Activated gamma-delta T cell treated with anti-CD3 and anti-CD28 coated beads, Interleukin-2, amount 50 U/mL, for 16 hours (primary cell): ENCODE measurements around the gene TSEN54.
"Not testable (repeated sequence)": the region's sequence is repeated elsewhere in the genome, so short reads cannot be mapped to it uniquely, and the experiment has no call there.

Experiments used
- DNase-seq: peaks from one replicate; pipeline ENCODE4 v3.0.0-alpha.2; 2020; ENCODE audit warnings: low read depth

Gene TSEN54

GRCh38 chr17:75516255-75516618 is at the start of gene TSEN54:
Gene TSEN54 (plus strand): TSS chr17:75516528. CDS start chr17:75516561, 33 bp downstream.
- peak; percentile 95 for DNase-seq

DNA sequence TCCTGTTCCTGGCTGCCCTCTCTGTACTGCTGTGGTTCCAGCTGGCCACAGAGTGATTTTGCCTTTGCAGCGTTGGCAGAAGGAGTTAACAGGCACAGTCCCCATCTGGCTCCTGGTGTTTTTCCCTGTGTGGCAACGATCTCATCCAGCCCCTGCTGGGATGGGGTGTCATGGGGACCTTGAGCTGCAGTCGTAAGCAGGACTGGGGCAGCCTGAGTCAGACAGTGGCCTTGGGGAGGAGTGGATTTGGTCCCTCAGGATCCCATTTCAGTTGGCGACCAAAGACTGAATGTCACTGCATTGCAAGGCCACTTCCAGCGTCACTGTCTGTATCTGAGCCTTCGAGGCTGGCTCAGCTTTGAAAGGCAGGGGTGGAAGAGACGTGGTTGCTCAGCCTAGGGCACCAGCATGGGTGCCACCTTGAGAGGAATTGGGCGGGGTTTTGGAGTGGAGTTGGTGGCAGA is 48.0 kb upstream of the TSEN54 start:
- DNase-seq, result no peak

DNA sequence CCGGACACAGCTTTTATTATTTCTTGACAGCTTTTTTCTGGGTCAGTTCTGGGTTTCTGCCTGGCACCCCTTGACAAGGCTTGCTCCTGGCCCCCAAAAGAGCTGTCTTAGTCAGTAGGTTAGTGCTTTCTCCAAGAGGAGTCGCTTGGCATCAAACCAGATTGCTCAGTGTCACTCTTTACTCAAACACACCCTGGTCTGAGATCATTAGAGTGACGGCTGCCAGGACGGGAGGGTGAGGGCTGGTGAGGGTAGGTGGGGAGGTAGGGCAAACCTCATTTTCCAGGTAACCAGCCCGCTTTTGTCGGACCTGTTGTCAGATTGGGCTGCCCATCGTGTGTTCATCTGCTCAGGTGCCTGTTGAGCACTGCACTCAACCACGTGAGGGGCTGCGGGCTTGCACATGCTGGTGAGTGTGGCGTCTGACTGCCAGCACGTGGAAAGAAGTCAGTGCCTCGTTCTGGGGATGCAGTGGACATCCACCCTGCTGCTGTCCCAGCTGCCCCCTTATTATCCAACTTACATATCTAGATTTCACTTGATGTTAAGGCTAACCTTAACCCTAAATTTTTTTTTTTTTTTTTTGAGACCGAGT is 47.5 kb upstream of the TSEN54 start:
- no peak for DNase-seq

DNA sequence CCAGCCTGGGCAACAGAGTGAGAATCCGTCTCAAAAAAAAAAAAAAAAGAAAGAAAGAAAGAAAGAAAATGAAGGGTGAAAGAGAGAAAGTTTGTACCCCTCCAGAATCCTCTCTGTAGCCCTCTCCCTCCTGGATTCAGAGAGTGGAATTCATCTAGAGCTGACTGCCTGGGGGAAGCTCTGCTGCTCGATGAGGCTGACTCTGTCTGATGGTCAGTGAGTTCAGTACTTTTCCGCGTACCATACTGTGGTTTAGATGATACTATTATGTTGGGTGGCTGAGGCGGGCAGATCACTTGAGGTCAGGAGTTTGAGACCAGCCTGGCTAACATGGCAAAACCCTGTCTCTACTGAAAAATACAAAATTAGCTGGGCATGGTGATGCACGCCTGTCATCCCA is 45.1 kb upstream of the TSEN54 start:
- no peak for DNase-seq

DNA sequence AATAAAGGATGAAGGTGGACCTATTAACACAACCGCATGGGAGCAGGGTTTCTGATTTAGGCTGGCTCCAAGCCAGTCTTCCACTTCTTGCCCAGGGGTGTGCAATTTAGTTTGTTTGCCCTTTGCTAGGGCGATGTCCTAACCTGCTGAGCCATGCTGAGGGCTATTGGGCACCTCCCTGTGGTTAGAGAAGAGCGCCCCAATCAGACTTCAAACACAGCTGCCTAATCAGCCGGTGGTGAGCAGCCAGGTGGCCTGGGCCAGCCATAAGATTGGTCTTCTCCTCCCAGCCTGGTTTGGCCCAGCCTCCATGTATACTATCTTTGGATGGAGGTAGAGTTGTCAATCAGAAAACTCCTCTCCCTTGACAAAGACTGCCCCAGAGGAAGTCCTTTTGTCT is 44.2 kb upstream of the TSEN54 start:
- no peak for DNase-seq

DNA sequence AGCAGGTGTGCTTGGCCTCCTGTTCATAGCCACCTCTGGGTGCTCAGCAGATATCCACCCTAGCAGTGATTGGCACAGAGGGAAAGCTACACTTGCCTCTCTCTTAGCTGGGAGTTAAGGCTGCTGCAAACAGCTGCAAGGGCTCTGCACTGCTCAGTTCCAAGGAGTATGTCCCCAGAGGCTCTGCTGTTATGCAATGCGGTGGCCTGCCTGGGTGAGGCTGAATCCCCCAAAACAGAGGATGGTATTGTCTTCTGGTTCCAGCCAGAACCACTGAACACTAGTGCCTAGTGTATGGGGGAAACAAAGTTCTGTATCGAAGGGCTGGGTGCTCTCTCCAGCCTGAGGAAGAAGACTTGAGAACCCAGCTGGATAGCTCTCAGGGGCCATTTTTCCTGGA is 43.1 kb upstream of the TSEN54 start:
- no peak for DNase-seq

DNA sequence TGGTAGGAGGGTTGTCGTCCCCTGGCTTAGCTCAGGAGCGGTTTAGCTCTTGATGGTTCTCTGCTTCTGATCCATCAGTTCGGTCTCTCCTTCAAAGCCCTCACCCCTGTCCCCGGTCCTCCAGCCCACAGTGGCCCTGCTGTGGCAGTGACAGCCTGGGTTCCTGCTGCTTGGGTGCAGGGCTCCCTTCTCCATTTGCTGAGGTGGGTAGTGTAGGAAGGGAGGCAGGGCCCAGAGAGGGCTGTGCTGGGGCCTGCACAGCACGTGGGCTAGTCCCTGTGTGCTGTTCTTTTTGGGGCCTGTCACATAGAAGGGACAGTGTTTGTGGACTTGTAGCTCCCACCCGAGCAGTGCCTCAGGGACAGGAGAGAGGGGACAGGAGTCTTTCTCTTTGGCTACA is 41.6 kb upstream of the TSEN54 start:
- DNase-seq, result no peak

DNA sequence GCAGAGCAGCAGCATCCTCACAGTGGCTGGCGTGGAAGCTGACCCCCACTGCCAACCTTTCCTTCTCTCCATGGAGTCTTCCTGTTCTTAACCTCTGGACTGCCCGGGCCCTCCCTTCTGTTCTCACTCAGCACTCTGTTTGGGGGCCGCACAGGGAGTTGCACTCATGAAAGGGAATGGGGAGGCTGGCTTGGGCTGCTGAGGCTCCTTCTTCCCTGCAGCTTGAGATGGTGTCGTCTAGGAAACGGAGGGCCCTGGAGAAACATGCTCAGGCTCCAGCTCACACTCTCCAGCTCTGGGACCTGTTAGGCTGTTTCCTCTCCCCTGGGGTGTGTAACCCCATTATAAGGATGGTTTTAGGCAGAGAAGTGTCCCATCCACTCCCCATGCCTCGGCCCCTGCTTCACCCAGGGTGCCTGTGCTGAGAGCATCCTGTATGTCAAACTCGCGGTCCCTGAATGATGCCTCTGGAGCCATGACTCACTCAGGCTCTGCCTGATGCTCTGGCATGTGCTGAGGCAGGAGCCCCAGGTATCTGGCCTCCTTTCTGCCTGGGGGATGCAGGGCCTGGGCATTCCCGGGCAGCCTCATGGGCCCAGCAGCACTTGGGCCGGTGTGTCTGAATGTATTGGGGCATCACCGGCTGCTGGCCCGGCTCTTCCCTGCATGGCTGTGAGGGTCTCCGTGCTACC is 41.0 kb upstream of the TSEN54 start:
- DNase-seq, result no peak

DNA sequence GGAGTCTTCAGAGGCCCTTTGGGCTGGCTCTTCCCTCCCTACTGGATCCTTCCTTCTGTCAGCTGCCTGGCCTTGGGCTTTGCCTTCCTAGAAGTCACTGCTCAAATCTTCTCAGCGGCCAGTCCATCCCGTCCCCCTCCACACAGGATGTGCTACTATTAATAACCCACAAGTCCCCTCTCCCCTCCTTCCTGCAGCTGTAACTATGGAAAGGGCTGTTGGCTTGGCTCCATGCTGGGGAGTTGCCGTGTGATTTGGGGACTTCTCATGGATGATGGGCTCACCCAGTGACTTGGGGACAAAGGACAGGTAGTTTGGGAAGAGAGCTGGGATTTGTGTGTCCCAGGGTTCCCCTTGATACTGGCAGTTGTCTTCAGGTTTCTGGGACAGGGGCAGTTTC is 40.5 kb upstream of the TSEN54 start:
- DNase-seq, result no peak

GRCh38 chr17:75476271-75476671 is 40.1 kb upstream of the TSEN54 start:
- no peak for DNase-seq

DNA sequence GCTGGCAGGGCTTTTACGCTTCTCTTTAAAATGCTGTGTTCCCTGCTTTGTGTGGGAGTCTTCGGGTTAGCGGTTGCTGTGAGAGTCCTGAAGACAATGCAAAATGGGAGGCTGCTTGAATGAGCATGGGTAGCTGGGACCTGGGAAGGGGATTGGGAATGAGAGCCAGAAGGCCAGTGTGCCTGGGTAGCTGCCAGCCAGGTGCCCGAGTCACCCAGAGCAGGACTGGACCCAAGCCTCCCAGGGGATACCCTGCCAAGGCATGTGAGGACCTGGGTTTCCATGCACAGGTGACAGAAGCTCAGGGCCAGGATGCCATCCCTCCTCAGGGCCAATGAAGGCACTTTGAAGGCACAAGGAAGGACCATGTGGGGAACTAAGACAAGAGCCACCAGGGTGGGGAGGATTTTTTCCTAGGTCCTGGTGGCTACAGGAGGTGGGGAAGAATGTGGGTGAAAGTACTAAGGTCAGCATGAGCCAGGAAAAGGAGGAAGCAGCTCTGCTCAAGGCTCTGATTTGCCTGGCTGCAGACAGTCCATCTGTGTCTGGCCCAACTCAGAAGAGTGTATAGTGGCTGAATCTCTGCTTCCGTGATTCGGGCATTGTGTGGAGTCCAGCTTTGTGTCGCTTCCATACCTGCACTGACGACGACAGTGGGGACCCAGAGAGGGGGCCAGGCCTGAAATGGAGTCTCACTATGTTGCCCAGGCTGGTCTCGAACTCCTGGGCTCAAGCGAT is 39.4 kb upstream of the TSEN54 start:
- DNase-seq, result no peak

DNA sequence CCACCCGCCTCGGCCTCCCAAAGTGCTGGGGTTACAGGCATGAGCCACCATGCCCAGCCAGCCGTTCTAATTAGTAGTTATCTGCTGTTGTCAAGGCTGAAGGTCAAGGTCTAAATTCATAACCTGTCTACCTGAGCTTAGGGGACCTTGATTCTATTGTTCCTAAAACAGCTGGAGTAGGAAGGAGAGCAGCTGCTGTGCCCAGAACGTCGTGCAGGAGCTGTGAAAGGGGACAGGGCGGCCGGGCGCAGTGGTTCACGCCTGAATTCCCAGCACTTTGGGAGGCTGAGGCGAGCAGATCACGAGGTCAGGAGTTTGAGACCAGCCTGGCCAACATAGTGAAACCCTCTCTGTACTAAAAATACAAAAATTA is 38.9 kb upstream of the TSEN54 start:
- DNase-seq, result not testable (repeated sequence)

DNA sequence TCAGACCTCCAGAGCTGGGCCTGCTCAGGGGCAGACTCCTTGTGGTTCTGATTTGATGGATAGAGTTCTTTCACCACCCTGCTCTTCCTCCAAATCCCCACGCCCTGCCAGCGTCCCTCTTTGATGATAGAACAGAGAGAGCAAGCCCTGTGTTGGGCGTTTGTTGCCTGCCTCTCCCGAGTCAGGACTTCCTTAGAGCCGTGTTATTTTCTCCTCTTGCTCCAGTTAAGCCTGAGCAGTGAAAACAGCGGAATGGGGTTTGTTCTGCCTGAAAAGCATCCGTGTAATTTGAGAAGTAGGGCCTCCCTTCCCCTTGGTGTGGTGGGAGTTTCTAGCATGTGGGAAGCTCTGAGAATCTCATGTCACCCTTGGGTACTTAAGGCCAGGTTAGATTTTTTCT is 37.8 kb upstream of the TSEN54 start:
- DNase-seq, result no peak

- no peak for DNase-seq
Observed at GRCh38 chr17:75480281-75480680, 36.0 kb upstream of the TSEN54 start.

- no peak for DNase-seq
Observed at GRCh38 chr17:75481194-75482068, 34.9 kb upstream of the TSEN54 start.

- no peak for DNase-seq
Observed at GRCh38 chr17:75482098-75482942, 34.0 kb upstream of the TSEN54 start.

DNA sequence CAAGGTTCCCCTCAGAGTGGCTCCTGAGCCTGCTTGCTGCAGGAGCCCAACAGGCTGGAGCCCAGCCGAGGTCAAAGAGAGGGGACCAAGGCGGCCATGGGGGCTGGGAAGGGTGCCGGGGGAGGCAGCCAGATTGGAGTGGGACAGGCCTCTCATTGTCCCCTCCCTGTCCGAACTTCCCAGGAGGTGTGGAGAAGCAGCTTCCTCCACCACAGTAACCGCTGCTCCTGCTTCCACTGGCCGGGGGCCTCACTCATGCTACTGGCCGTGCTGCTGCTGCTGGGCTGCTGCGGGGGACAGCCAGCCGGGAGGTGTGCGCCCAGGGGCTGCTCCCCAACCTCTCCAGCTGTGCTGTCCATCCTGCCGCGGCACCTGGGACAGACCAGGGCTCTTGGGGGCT is 30.6 kb upstream of the TSEN54 start:
- DNase-seq, result no peak

DNA sequence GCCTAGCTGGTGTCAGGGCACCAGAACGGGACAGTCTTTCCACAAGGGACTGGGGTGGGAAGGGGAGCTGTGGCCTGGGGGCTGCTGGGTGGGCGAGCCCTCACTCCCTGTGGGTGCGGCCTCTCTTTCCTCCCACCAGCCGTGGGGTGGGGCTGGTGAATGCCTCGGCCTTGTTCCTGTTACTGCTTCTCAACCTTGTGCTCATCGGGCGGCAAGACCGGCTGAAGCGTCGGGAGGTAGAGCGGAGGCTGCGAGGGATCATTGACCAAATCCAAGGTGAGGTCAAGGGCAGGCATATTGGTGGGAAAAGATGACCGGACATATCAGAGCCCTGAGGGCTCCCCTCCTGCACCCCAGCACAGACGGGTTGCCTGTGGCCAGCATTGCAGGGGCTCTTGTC is 30.2 kb upstream of the TSEN54 start:
- no peak for DNase-seq

DNA sequence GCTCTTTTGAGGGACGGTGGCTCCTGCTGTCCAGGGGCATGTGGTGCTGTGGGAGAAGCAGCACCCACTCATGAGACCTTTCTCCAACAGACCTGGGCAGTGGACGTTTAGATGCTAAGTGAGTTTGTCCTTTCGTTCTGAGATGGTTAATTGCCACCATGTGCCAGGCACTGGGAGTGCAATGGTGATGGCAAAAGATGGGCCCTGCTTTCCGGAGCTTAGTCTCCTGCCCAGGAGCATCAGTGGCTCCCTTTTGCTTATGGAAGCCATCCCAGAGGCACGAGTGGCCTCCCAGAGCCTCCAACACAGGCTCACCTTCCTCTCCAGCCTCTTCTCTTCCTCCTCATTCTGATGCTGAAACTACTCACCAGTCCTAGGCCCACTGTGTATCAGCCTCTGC is 29.4 kb upstream of the TSEN54 start:
- no peak for DNase-seq

DNA sequence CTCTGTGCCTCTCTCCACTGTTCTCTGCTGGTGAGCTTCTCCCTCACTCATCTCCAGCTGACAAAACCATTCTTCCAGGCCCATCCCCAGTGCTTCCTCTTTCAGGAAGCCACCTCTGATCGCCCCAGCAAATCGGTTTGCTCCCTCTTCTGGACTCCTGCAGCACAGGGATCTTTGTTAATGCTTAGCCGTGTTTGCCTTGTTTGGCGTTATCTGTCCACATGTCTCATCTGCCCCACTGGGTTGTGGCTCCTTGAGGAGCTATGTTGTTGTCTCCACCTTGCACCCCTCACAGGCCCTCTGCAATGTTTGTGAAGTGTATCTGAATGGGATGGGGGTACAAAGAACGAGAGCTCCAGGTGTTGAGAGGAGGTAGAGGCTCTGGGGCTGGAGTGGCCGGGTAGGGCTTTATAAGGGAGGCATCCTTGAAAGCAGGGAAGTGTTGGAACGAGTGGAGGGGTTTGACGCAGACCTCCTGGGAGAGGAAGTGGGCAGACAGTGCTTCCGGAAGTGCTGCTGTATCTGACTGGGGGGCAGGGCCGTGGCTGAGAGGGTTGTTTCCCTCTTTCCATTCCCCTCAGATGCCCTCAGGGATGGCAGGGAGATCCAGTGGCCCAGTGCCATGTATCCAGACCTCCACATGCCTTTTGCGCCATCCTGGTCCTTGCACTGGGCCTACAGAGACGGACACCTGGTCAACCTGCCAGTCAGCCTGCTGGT is 28.8 kb upstream of the TSEN54 start:
- peak; percentile 17 for DNase-seq
